ENCODE results near the gene OSBPL3. TPM values are rescaled to one million over a fixed set of nuclear protein-coding genes. Genes with fewer than 3 reads are reported as not detected.

The OSBPL3 gene
- total and polyA plus RNA-seq, 12 donors = 1.1 to 8.4 (median 3.1) TPM

DNA sequence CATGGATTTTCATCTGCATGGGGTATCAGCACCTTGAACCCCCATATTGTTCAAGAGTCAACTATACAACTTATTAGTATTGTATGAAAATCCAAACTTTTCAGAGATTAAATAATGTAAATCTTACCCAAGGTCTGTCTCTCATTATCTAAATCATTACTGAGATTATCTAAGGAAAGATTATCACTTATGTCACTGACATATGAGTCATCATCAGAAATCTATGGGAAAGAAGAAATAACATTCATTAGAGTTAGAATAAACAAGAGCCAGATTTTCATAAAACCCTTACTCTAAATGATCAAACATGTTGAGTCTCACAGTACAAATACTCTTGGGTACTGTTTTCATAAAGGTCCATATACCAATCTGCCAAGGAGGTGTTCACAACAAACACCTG is 139.4 kb downstream of the OSBPL3 start:
- no peak for DNase-seq
- no peaks in the 10 kb centered on the region for H3K9me3 ChIP-seq (replicated peaks in 1 of 3)
- intact Hi-C loops (cut with DNase I) = no loop called here
- TF ChIP-seq, protein P1, sequence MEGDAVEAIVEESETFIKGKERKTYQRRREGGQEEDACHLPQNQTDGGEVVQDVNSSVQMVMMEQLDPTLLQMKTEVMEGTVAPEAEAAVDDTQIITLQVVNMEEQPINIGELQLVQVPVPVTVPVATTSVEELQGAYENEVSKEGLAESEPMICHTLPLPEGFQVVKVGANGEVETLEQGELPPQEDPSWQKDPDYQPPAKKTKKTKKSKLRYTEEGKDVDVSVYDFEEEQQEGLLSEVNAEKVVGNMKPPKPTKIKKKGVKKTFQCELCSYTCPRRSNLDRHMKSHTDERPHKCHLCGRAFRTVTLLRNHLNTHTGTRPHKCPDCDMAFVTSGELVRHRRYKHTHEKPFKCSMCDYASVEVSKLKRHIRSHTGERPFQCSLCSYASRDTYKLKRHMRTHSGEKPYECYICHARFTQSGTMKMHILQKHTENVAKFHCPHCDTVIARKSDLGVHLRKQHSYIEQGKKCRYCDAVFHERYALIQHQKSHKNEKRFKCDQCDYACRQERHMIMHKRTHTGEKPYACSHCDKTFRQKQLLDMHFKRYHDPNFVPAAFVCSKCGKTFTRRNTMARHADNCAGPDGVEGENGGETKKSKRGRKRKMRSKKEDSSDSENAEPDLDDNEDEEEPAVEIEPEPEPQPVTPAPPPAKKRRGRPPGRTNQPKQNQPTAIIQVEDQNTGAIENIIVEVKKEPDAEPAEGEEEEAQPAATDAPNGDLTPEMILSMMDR (IDR thresholded peaks at IDR 0.05) = no peak
- TF ChIP-seq POLR2A (IDR thresholded peaks at IDR 0.05) = no peak
- H3K27me3 ChIP-seq = no peaks in the 10 kb centered on the region
- no peaks in the 10 kb centered on the region for H3K36me3 ChIP-seq (replicated peaks in 1 of 2)
- H3K4me3 ChIP-seq = no peak overlapping the region
- H3K4me1 ChIP-seq (replicated peaks in 1 of 2) = no peaks in the 10 kb centered on the region
- no peak overlapping the region for H3K27ac ChIP-seq

DNA sequence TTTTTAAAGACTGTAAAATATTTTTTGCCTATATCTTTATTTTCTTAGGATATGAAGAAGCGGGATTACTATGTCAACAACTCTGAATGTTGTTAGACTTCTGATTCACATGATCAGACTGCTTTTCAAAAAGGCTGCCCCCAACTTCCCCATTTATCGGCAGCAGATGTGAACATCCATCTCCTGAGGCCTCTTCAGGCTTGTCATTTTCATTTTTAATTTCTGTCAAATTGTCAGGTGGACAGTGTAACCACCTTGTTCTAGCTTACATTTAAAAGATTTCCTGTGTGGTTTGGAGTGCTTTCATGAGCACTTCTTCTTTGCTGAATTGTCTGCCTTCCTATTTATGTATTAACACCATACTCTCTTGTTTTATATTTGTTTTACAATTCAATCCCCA is 143.9 kb downstream of the OSBPL3 start:
- H3K36me3 ChIP-seq (replicated peaks in 1 of 2) = no peaks in the 10 kb centered on the region
- H3K27me3 ChIP-seq = no peaks in the 10 kb centered on the region
- intact Hi-C loops (cut with DNase I) = no loop called here
- H3K4me1 ChIP-seq (replicated peaks in 1 of 2) = no peaks in the 10 kb centered on the region
- 65 to 82% (median 80%) methylated on average over 2 of the region's 2 CpGs for WGBS, 4 donors
- no peaks in the 10 kb centered on the region for H3K9me3 ChIP-seq (replicated peaks in 1 of 3)
- TF ChIP-seq, protein P1 (IDR thresholded peaks at IDR 0.05) = no peak
- no peak for TF ChIP-seq POLR2A (IDR thresholded peaks at IDR 0.05)
- H3K27ac ChIP-seq = peak overlapping the region in 1 of 5 donors; percentile 14
- no peak for DNase-seq
- H3K4me3 ChIP-seq = no peak overlapping the region

- peak overlapping the region in 1 of 5 donors; percentile 14 for H3K27ac ChIP-seq
- H3K4me3 ChIP-seq = no peak overlapping the region
- no peak for TF ChIP-seq POLR2A (IDR thresholded peaks at IDR 0.05)
- TF ChIP-seq, protein P1 (IDR thresholded peaks at IDR 0.05) = no peak
- H3K27me3 ChIP-seq = no peaks in the 10 kb centered on the region
- no peaks in the 10 kb centered on the region for H3K4me1 ChIP-seq (replicated peaks in 1 of 2)
- 73 to 78% (median 77%) methylated on average over 3 of the region's 3 CpGs for WGBS, 4 donors
- no peak for DNase-seq
- no peaks in the 10 kb centered on the region for H3K9me3 ChIP-seq (replicated peaks in 1 of 3)
- intact Hi-C loops (cut with DNase I) = no loop called here
- H3K36me3 ChIP-seq (replicated peaks in 1 of 2) = no peaks in the 10 kb centered on the region
These were observed 144.3 kb downstream of the OSBPL3 start for GRCh38 chr7:24835643-24836042.

DNA sequence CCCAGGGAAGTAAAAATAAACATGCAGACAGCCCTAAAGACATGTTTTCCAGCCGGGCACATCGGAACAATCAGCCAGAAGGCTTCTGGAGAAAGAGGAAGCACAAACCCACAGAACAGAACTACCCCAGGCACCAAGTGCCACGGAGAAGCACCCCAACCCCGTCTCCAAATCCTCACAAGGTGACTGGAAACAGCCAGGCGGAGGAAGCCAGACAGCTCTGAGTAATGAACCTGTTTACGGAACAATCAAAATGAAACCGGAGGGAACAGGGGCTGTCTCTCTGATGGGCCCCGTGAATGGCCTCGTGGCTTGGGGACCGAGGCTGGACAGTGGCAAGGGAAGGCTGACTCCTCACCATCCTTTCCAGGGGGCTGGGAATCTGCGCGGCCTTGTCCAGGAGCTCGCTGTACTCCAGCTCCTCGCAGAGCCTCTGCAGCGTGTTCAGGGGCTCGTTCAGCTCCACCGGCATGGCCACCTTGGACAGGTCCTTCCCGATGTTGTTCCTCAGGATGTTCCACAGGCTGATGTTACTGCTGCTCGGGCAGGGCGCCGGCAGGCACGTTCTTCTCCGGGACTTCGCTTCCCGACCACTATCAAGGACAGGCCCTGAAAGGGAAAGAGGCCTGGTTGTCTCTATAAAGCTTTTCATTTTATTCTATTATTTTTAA is 145.7 kb downstream of the OSBPL3 start:
- TF ChIP-seq, protein P1 (IDR thresholded peaks at IDR 0.05) = no peak
- no peak for TF ChIP-seq POLR2A (IDR thresholded peaks at IDR 0.05)
- peak in 6 of 7 donors; percentile 24 to 61 (median 38) for DNase-seq
- Histone ChIP-seq H3K9me3 (replicated peaks in 1 of 3) (no peaks in the 10 kb centered on the region), H3K27ac (peak overlapping the region in 3 of 5 donors; percentile 42 to 73 (median 63)), H3K36me3 (replicated peaks in 1 of 2) (no peaks in the 10 kb centered on the region), H3K4me1 (replicated peaks in 1 of 2) (no peaks in the 10 kb centered on the region), H3K4me3 (no peak overlapping the region), H3K27me3 (no peaks in the 10 kb centered on the region)
- intact Hi-C loops (cut with DNase I) = no loop called here
- 78 to 83% (median 81%) methylated on average over 22 to 25 of the region's 25 CpGs for WGBS, 4 donors
